Smooth muscle cell (in vitro differentiated cells): ENCODE measurements around the gene PAPPA2. TPM values are rescaled to one million over a fixed set of nuclear protein-coding genes. Genes with fewer than 3 reads are reported as not detected.

Experiments used
- DNase-seq: peaks from one replicate; lab custom pipeline; 2025; ENCODE audit not compliant: unreplicated experiment; lab: John Stamatoyannopoulos, UW
- H2AFZ ChIP-seq: fragments of 200-600 bp; sonication (generic); 2 replicates; pipeline ENCODE4 v1.6.0; 2016; ENCODE audit warnings: antibody characterized with exemption, low read depth, mild to moderate bottlenecking
- H3F3A ChIP-seq: fragments of 200-600 bp; sonication (generic); 2 replicates; pipeline ENCODE4 v1.6.0; 2017; ENCODE audit warnings: antibody characterized with exemption, low read depth
- H3K27ac ChIP-seq: fragments of 200-600 bp; sonication (generic); 2 replicates; pipeline ENCODE4 v1.5.1; 2016; ENCODE audit warnings: low read depth, mild to moderate bottlenecking
- H3K27me3 ChIP-seq: fragments of 200-600 bp; sonication (generic); 2 replicates; pipeline ENCODE4 v1.6.1; 2016; ENCODE audit warnings: low read depth, mild to moderate bottlenecking
- H3K36me3 ChIP-seq: fragments of 200-600 bp; sonication (generic); 2 replicates; pipeline ENCODE4 v1.5.1; 2016; ENCODE audit warnings: low read depth
- H3K4me1 ChIP-seq: fragments of 200-600 bp; sonication (generic); 2 replicates; pipeline ENCODE4 v1.5.1; 2016; ENCODE audit warnings: low read depth
- H3K4me2 ChIP-seq: fragments of 200-600 bp; sonication (generic); 2 replicates; pipeline ENCODE4 v1.6.0; 2016; ENCODE audit warnings: mild to moderate bottlenecking
- H3K4me3 ChIP-seq: fragments of 200-600 bp; sonication (generic); 2 replicates; pipeline ENCODE4 v1.5.1; 2016; ENCODE audit warnings: mild to moderate bottlenecking
- H3K79me2 ChIP-seq: fragments of 200-600 bp; sonication (generic); 2 replicates; pipeline ENCODE4 v1.6.0; 2016; ENCODE audit warnings: low read depth, mild to moderate bottlenecking
- H3K9ac ChIP-seq: fragments of 200-600 bp; sonication (generic); 2 replicates; pipeline ENCODE4 v1.6.0; 2016; ENCODE audit warnings: low read depth
- H3K9me3 ChIP-seq: fragments of 200-600 bp; sonication (generic); replicated peaks from 2 replicates; pipeline ENCODE4 v1.5.1; 2016; ENCODE audit warnings: low read depth
- H4K20me1 ChIP-seq: fragments of 200-600 bp; sonication (generic); 2 replicates; pipeline ENCODE4 v1.6.0; 2016; ENCODE audit warnings: low read depth
- CTCF ChIP-seq: fragments of 200-600 bp; sonication (generic); IDR thresholded peaks from 2 replicates; pipeline ENCODE4 v1.5.1; 2017; ENCODE audit warnings: borderline replicate concordance, mild to moderate bottlenecking, antibody characterized with exemption; ENCODE audit not compliant: insufficient read depth, poor library complexity, severe bottlenecking
- WGBS: methylation state at CpG from one replicate; pipeline ENCODE4 v1.1.7; 2016; ENCODE audit warnings: low lambda C conversion rate; 5-methylcytosine and 5-hydroxymethylcytosine counted together
- polyA plus RNA-seq: library from polyadenylated mRNA; unstranded; fragments of >200 nt; fragmentation: Nextera tagmentation; extraction: Ambion mirVana; gene quantifications from 2 replicates; pipeline ENCODE4 v1.2.1, GENCODE V29; 2016
- total RNA-seq: library from RNA; depleted of rRNA; stranded (reverse); fragments of >200 nt; gene quantifications from 2 replicates; pipeline ENCODE4 v1.2.3, GENCODE V29; 2014

The PAPPA2 gene
- total and polyA plus RNA-seq, 2 experiments from 2014 or later: 0.03 to 0.27 TPM

- WGBS: 95% methylated on average over 3 of the region's 3 CpGs
- Histone ChIP-seq H3K27me3 (no peaks in the 10 kb centered on the region), H3F3A (no peaks in the 10 kb centered on the region), H3K79me2 (no peaks in the 10 kb centered on the region), H4K20me1 (no peaks in the 10 kb centered on the region), H3K4me3 (no peak overlapping the region), H3K4me2 (no peak overlapping the region), H3K4me1 (no peaks in the 10 kb centered on the region), H3K9ac (no peak overlapping the region), H3K27ac (no peak overlapping the region), H3K9me3 (no peaks in the 10 kb centered on the region), H2AFZ (no peak overlapping the region), H3K36me3 (no peaks in the 10 kb centered on the region)
- DNase-seq: no peak
- TF ChIP-seq CTCF: no peak
These were observed 389.1 kb downstream of the PAPPA2 start for GRCh38 chr1:176852124-176852523.

GRCh38 chr1:176853503-176853902, 390.5 kb downstream of the PAPPA2 start:
- no peaks in the 10 kb centered on the region for H3K36me3 ChIP-seq
- no peaks in the 10 kb centered on the region for H3F3A ChIP-seq
- H3K9me3 ChIP-seq: no peaks in the 10 kb centered on the region
- no peak overlapping the region for H3K27ac ChIP-seq
- no peaks in the 10 kb centered on the region for H3K4me1 ChIP-seq
- no peak for DNase-seq
- WGBS: 56% methylated on average over 3 of the region's 3 CpGs
- no peak overlapping the region for H3K9ac ChIP-seq
- no peak overlapping the region for H3K4me2 ChIP-seq
- no peak overlapping the region for H3K4me3 ChIP-seq
- peaks cover under 1% of the 10 kb centered on the region for H3K27me3 ChIP-seq
- H2AFZ ChIP-seq: no peak overlapping the region
- no peaks in the 10 kb centered on the region for H3K79me2 ChIP-seq
- no peak for TF ChIP-seq CTCF
- no peaks in the 10 kb centered on the region for H4K20me1 ChIP-seq

- 74% methylated on average over 4 of the region's 4 CpGs for WGBS
- no peaks in the 10 kb centered on the region for H3F3A ChIP-seq
- no peak overlapping the region for H2AFZ ChIP-seq
These were observed 391.1 kb downstream of the PAPPA2 start for GRCh38 chr1:176854121-176854520.

More at GRCh38 chr1:176854121-176854520, 391.1 kb downstream of the PAPPA2 start:
- Histone ChIP-seq H3K9ac (no peak overlapping the region), H3K4me2 (no peak overlapping the region), H3K27ac (no peak overlapping the region), H3K36me3 (no peaks in the 10 kb centered on the region), H3K9me3 (no peaks in the 10 kb centered on the region), H3K79me2 (no peaks in the 10 kb centered on the region), H3K4me3 (no peak overlapping the region), H3K4me1 (no peaks in the 10 kb centered on the region), H4K20me1 (no peaks in the 10 kb centered on the region), H3K27me3 (peaks cover 7% of the 10 kb centered on the region)
- TF ChIP-seq CTCF: no peak
- DNase-seq: no peak
